Vagina (tissue), 2 donors: Measurements from ENCODE around the gene LZTR1. TPM values are rescaled to one million over a fixed set of nuclear protein-coding genes. Genes with fewer than 3 reads are reported as not detected.
A peak's percentile ranks its signal among the peaks of the same experiment; 100 is the strongest.

ENCODE experiments used
- DNase-seq, 2 donors: peaks; one replicate each; pipeline ENCODE4 v3.0.0-alpha.2; 2017; ENCODE audit errors: extremely low spot score in 2 of 2
- H3K27ac ChIP-seq: fragments of 200-600 bp; sonication (generic); one replicate; pipeline ENCODE4 v1.5.1; 2019
- H3K27me3 ChIP-seq: fragments of 200-600 bp; sonication (generic); one replicate; pipeline ENCODE4 v1.5.1; 2019
- H3K36me3 ChIP-seq, 2 donors: fragments of 200-600 bp; sonication (generic); one replicate each; pipeline ENCODE4 v1.5.1; 2017 to 2019
- H3K4me1 ChIP-seq: fragments of 200-600 bp; sonication (generic); one replicate; pipeline ENCODE4 v1.5.1; 2019
- H3K4me3 ChIP-seq, 2 donors: fragments of 200-600 bp; sonication (generic); 1 replicate in 1 of 2; 2 replicates in 1 of 2; pipeline ENCODE4 v1.5.1; 2016 to 2019
- H3K9me3 ChIP-seq: fragments of 200-600 bp; sonication (generic); one replicate; pipeline ENCODE4 v1.5.1; 2019
- POLR2A ChIP-seq, 2 donors: fragments of 450-650 bp; IDR thresholded peaks; one replicate each; pipeline ENCODE4 v1.6.1; 2017; ENCODE audit warnings: antibody characterized with exemption in 2 of 2, mild to moderate bottlenecking in 2 of 2, moderate library complexity in 2 of 2
- POLR2AphosphoS5 ChIP-seq, 2 donors: sonication (generic); formaldehyde crosslinking; IDR thresholded peaks; one replicate each; pipeline ENCODE4 v1.9.0; 2017; ENCODE audit warnings: antibody characterized with exemption in 2 of 2, mild to moderate bottlenecking in 2 of 2, low read depth in 1 of 2; ENCODE audit not compliant: insufficient read depth in 1 of 2
- intact Hi-C: fragments of 100-400 bp; cut with DNase I; formaldehyde crosslinking; loops from one replicate; pipeline ENCODE4 v1.15.1; 2023
- total RNA-seq: library from RNA; depleted of rRNA; stranded (reverse); fragments of >200 nt; gene quantifications from one replicate; pipeline ENCODE4 v1.2.3, GENCODE V29; 2016
- TF ChIP-seq, protein P1 (sequence below), 3 experiments: fragments of 450-650 bp in 2 of 3; fragments of 200-600 bp in 1 of 3; sonication (generic) in 1 of 3; IDR thresholded peaks; one replicate each; pipeline ENCODE4 v1.5.1; 2017 to 2019; ENCODE audit warnings: antibody characterized with exemption in 3 of 3, mild to moderate bottlenecking in 2 of 3, moderate library complexity in 2 of 3

Gene LZTR1
- total RNA-seq, 1 donor from 2014 or later: 61.9 TPM

- Histone ChIP-seq H3K27ac (no peak overlapping the region), H3K4me1 (peaks cover 5% of the 10 kb centered on the region), H3K27me3 (no peaks in the 10 kb centered on the region), H3K9me3 (no peaks in the 10 kb centered on the region), H3K4me3 (peak overlapping the region; percentile 27 to 44), H3K36me3 (no peaks in the 10 kb centered on the region)
- no peak for TF ChIP-seq POLR2AphosphoS5 (IDR thresholded peaks at IDR 0.05; ENCODE audit: insufficient read depth in 1 of 2, low read depth in 1 of 2)
- TF ChIP-seq, protein P1, sequence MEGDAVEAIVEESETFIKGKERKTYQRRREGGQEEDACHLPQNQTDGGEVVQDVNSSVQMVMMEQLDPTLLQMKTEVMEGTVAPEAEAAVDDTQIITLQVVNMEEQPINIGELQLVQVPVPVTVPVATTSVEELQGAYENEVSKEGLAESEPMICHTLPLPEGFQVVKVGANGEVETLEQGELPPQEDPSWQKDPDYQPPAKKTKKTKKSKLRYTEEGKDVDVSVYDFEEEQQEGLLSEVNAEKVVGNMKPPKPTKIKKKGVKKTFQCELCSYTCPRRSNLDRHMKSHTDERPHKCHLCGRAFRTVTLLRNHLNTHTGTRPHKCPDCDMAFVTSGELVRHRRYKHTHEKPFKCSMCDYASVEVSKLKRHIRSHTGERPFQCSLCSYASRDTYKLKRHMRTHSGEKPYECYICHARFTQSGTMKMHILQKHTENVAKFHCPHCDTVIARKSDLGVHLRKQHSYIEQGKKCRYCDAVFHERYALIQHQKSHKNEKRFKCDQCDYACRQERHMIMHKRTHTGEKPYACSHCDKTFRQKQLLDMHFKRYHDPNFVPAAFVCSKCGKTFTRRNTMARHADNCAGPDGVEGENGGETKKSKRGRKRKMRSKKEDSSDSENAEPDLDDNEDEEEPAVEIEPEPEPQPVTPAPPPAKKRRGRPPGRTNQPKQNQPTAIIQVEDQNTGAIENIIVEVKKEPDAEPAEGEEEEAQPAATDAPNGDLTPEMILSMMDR (IDR thresholded peaks at IDR 0.05): no peak
- TF ChIP-seq POLR2A (IDR thresholded peaks at IDR 0.05): no peak
- no peak for DNase-seq
- intact Hi-C loops: no loop called here
Measured at GRCh38 chr22:20964799-20965103, 17.3 kb upstream of the LZTR1 start.

GRCh38 chr22:20965104-20965887, 16.8 kb upstream of the LZTR1 start:
- no peaks in the 10 kb centered on the region for H3K27me3 ChIP-seq
- no peaks in the 10 kb centered on the region for H3K9me3 ChIP-seq
- TF ChIP-seq, protein P1 (IDR thresholded peaks at IDR 0.05): no peak
- no peak for TF ChIP-seq POLR2AphosphoS5 (IDR thresholded peaks at IDR 0.05; ENCODE audit: insufficient read depth in 1 of 2, low read depth in 1 of 2)
- TF ChIP-seq POLR2A (IDR thresholded peaks at IDR 0.05): no peak
- no peaks in the 10 kb centered on the region for H3K36me3 ChIP-seq
- H3K27ac ChIP-seq: no peak overlapping the region
- H3K4me3 ChIP-seq: peak overlapping the region; percentile 30 to 44
- H3K4me1 ChIP-seq: peaks cover 5% of the 10 kb centered on the region
- no peak for DNase-seq
- intact Hi-C loops: no loop called here

DNA sequence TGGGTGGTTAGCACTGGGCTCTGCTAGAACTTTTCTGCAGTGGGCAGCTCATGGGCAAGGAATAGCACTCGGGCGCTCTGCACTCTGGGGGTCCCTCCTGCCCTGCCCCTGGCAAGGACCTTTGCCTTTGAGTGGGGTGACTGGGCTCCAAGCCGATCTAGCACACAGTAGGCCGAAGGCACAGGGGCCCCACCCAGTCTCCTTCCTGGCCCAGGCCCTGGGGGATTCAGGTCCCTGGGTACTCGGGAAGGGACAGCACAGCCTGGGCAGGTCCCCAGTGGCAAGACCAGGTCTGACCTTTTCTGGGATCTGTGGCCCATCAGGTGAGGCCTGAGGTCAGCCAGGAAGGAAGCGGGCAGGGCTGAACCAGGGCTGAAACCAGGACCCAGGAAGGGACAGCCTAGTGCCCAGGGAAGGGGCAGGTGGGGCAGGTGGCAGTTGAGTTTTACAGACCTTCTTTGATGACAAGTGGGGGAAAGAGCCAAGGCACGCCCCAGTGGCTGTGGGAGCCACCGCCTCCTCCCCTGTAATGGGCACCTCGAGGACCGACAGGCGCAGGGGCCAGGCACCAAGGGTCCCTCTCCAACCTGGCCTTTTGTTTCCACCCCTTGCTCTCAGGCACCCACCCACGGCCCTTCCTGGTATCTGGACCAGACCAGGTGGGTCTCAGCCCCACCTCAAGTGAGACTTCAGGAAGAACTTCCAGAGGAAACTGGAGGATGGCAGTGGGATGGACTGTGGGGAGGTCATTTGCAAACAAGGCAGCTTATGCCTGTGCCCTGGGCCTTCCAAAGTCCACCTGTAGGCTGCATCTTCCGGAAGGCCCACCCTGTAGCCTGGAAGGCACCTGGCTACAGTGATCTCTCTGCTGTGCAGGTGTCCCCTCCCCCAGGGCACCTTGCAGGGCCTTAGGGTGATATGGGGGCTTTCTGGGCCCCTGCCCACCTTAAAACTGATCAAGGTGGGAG, 15.9 kb upstream of the LZTR1 start:
- H3K4me3 ChIP-seq: no peak overlapping the region
- TF ChIP-seq POLR2AphosphoS5 (IDR thresholded peaks at IDR 0.05; ENCODE audit: insufficient read depth in 1 of 2, low read depth in 1 of 2) (no peak), POLR2A (IDR thresholded peaks at IDR 0.05) (no peak)
- TF ChIP-seq, protein P1 (IDR thresholded peaks at IDR 0.05): no peak
- no peak for DNase-seq
- peaks cover 5% of the 10 kb centered on the region for H3K4me1 ChIP-seq
- H3K27ac ChIP-seq: no peak overlapping the region
- no peaks in the 10 kb centered on the region for H3K36me3 ChIP-seq
- H3K9me3 ChIP-seq: no peaks in the 10 kb centered on the region
- intact Hi-C loops: no loop called here
- no peaks in the 10 kb centered on the region for H3K27me3 ChIP-seq

GRCh38 chr22:20966883-20967696, 15.0 kb upstream of the LZTR1 start, which contains the start of gene AIFM3:
AIFM3 (plus strand) TSS chr22:20967255; CDS start chr22:20967945, 690 bp downstream.
- H3K27me3 ChIP-seq: no peaks in the 10 kb centered on the region

More at GRCh38 chr22:20966883-20967696, 15.0 kb upstream of the LZTR1 start, which contains the start of gene AIFM3:
- TF ChIP-seq POLR2AphosphoS5 (IDR thresholded peaks at IDR 0.05; ENCODE audit: insufficient read depth in 1 of 2, low read depth in 1 of 2) (no peak), POLR2A (IDR thresholded peaks at IDR 0.05) (no peak)
- TF ChIP-seq, protein P1 (IDR thresholded peaks at IDR 0.05): no peak
- Histone ChIP-seq H3K4me1 (peaks cover 5% of the 10 kb centered on the region), H3K36me3 (no peaks in the 10 kb centered on the region), H3K9me3 (no peaks in the 10 kb centered on the region), H3K4me3 (no peak within 1 kb of the TSS), H3K27ac (no peak within 1 kb of the TSS)
- DNase-seq: no peak
- intact Hi-C loops: no loop called here
